Stimulated activated CD4-positive, alpha-beta T cell treated with anti-CD3 and anti-CD28 coated beads, Interleukin-12 subunit alpha, Interleukin-12 subunit beta, amount 100 ng/mL, for 24 hours (primary cell): ENCODE measurements around the gene COX14.
"Not testable (repeated sequence)": the region's sequence is repeated elsewhere in the genome, so short reads cannot be mapped to it uniquely, and the experiment has no call there.

Source experiments
- DNase-seq, 2 experiments: peaks; one replicate each; pipeline ENCODE4 v3.0.0-alpha.2; 2020; ENCODE audit warnings: low read depth in 2 of 2

The COX14 gene

DNA sequence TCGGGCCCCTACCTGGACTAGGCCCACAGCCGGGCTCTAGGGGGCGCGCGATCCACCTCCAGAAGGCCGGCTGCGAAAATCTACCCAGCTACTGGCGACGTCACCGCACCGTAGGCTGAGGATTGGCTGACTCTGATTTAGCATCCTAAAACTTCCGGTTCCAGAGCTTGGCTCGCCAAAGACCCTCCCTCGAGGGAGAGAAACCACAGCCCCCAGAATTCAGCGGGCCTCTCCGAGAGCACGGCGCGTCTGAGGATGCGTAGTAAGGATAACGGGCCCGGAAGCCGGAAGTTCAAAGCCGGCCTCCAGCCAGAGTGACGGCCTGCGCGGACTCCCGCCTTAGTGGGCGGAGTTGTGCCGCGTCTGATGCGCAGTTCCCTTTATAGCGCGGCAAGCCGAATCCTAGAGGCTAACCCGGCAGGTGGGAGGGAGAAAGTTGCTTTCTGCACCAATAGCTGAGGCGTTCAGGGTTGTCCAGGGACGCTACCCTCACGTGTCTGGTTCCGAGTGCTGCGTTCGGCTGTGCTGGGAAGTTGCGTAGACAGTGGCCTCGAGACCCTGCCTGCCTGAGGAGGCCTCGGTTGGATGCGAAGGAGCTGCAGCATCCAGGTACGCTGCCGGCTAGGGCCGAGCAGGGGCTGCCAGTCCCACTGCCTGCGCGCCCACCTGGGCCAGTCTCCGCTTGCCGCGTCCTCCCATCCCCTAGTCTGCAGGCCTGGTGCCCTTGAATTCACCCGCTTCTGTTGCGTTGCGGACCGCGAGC, at the start of gene COX14:
TSS of gene COX14 (plus strand) at position 544 of the 763 bp plus-strand sequence. CDS start 7,808 bp downstream, outside the sequence.
- DNase-seq = peak; percentile 97 to 99

- no peak for DNase-seq
Observed at GRCh38 chr12:50062728-50063460, 49.1 kb upstream of the COX14 start.

DNA sequence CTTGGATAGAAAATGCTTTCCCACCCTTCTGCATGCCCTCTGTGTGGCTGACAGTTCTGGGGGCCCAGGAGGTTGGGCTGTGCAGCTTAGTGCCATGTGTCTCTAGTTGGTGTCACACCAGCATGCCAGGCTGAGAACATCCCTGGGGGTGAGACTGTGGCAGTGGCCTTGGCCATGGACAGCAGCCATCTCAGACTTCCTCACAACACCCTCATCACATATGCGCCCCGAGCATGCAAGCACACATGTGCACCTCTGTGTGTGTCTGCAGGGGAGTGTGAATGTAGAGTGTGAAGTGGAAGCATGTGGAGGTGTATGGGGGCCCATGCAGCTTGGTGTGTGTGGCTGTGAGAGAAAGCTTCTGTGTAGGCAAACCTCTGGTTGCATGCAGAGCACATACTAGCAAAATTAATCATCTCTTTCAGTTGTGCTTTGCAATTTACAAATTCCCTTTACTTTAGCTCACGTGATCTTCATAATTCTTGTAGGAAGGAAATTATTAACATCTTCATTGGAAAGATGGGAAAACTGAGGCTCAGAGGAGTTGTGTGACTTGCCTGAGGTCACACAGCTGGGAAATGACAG, 46.2 kb upstream of the COX14 start:
- no peak for DNase-seq

GRCh38 chr12:50066402-50066801, 45.6 kb upstream of the COX14 start:
- DNase-seq = no peak

GRCh38 chr12:50069069-50069468, 43.0 kb upstream of the COX14 start:
- DNase-seq = no peak

DNA sequence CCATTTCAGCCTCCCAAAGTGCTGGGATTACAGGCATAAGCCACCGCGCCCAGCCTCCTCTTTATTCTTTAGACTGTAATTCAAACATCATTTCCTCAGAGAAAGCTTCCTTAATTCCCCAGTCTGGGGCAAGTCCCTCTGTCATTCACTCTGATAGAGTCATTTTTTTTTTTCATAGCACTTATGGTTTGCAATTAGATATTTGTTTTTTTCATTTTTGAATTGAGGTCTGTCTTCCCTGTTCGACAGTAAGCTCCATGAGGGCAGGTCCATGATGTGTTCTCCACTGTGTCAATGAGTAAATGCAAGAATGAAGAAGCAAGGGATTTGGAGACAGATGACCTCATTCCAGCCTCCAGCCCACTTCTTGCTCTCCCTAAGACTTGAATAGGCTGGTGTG, 42.5 kb upstream of the COX14 start:
- no peak for DNase-seq

- peak; percentile 40 to 65 for DNase-seq
Observed at GRCh38 chr12:50070314-50071060, 41.5 kb upstream of the COX14 start.

GRCh38 chr12:50072198-50072907, 39.7 kb upstream of the COX14 start:
- DNase-seq = no peak

GRCh38 chr12:50073206-50073605, 38.8 kb upstream of the COX14 start:
- DNase-seq = no peak

- DNase-seq = no peak
Observed at GRCh38 chr12:50073712-50074111, 38.3 kb upstream of the COX14 start.

- DNase-seq = peak; percentile 59 to 80
Observed at GRCh38 chr12:50074936-50075807, 36.9 kb upstream of the COX14 start.

DNA sequence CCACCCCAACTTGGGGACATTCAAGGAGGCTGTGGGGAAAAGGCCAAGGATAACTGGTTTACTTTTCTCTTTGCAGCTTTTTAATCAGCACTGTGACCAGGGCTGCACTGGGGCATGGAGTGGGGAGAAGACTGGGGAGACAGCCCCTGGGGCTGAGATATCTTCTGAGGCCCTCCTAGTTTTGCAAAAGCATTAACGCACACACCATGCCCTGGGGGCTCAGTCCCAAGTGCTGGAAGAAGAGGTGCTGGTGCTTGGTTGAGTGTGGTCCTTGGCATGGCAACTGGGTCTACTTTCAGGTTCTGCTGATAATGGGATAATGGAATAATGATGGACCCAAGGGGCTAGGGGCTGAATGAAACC, 36.2 kb upstream of the COX14 start:
- DNase-seq = no peak

DNA sequence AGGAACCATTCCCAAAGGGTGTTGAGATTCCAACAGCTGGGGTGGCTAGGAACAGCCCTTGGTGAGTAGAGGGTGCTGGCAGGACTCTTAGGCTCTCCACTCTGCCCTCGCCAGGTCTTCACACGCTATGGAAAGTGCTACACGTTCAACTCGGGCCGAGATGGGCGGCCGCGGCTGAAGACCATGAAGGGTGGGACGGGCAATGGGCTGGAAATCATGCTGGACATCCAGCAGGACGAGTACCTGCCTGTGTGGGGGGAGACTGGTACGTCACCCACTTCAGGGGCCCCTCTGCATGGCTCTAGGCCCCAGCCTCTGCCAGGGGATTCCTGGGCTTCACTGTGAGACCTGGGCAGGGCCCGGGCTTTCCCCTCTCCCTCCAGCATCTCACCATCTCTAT, 34.9 kb upstream of the COX14 start:
- DNase-seq = no peak

DNA sequence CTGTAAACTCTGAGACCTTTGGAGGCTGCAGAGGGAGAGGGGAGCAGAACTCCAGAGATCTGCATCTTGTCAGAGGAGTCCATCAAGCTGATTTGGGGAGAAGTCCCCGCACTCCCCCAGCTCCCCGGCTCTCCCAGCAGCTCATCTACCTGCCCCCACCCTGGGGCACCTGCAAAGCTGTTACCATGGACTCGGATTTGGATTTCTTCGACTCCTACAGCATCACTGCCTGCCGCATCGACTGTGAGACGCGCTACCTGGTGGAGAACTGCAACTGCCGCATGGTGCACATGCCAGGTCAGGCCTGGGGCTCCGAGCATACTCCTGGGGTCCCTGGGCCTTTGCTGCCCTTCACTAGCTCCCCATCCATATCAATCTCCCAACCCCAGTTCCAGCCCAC, 33.8 kb upstream of the COX14 start:
- no peak for DNase-seq

GRCh38 chr12:50079771-50080170, 32.3 kb upstream of the COX14 start:
- DNase-seq = no peak

- DNase-seq = no peak
Observed at GRCh38 chr12:50081096-50081808, 30.8 kb upstream of the COX14 start.

DNA sequence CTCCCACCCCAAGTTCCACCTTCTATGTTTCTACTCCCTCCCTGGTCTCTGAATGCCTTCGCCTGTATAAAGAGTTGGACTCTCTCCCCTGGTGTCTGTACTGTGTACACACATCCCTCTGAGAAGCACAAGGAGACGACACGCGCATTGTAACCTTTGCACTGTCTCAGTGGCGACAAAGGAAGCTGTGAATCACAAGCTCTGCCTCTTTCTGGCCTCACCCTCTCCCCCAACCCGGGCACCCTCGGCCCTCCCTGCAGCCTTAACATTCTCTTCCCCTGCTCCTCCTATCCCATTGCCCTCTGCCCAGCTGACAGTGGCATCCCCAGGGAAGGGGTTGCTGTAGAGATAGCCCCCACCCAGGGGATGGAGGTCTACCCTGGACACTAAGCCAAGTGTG, 29.4 kb upstream of the COX14 start:
- no peak for DNase-seq

DNA sequence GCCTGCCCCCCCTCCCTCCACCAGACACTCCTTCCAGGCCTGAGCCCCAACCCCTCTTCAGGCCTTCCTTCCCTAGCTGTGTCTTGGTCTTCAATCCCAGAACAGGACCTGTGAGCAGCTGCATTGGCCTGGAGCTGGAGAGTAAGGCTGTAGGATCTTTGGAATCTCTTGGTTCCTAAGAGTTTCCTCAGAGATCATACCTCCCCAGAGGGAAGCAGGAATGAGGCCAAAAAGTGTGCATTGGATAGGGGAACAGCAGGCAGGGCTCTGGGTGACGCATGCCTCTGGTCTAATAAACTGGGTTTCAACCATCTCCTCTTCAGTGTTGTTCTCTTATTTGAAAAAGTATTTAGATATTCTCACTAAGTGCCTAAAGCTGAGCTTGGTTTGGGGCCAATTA, 28.7 kb upstream of the COX14 start:
- DNase-seq = no peak

DNA sequence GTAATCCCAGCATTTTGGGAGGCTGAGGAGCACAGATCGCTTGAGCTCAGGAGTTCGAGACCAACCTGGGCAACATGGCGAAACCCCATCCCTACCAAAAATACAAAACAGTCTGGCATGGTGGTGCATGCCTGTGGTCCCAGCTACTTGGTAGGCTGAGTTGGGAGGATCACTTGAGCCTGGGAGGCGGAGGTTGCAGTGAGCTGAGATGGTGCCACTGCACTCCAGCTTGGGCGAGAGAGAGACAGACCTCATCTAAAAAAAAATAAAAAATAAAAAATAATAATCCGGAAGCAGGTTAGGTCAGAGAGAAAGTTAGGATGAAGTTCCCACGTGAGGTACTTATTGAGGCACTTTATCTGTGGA, 27.6 kb upstream of the COX14 start:
- not testable (repeated sequence) for DNase-seq
